Karpas-422 (cell line): Measurements from ENCODE around the gene EFCAB6. TPM values are rescaled to one million over a fixed set of nuclear protein-coding genes. Genes with fewer than 3 reads are reported as not detected.

Experiments used
- DNase-seq: peaks from one replicate; pipeline ENCODE4 v3.0.0-alpha.2; 2015
- H2AFZ ChIP-seq: fragments of 200-600 bp; sonication (generic); 2 replicates; pipeline ENCODE4 v1.6.1; 2014; ENCODE audit warnings: antibody characterized with exemption, low read length, mixed read lengths
- H3K27ac ChIP-seq: fragments of 200-600 bp; sonication (generic); 2 replicates; pipeline ENCODE4 v1.5.1; 2014; ENCODE audit warnings: mild to moderate bottlenecking, low read length, moderate library complexity
- H3K27me3 ChIP-seq: fragments of 200-600 bp; sonication (generic); 2 replicates; pipeline ENCODE4 v1.6.1; 2014; ENCODE audit warnings: low read length, mixed read lengths
- H3K36me3 ChIP-seq: fragments of 200-600 bp; sonication (generic); 2 replicates; pipeline ENCODE4 v1.6.1; 2014; ENCODE audit warnings: low read length, mixed read lengths; ENCODE audit not compliant: insufficient read depth
- H3K4me1 ChIP-seq: fragments of 200-600 bp; sonication (generic); 2 replicates; pipeline ENCODE4 v1.6.1; 2014; ENCODE audit warnings: mild to moderate bottlenecking, low read length, mixed read lengths
- H3K4me2 ChIP-seq: fragments of 200-600 bp; sonication (generic); 2 replicates; pipeline ENCODE4 v1.6.1; 2014; ENCODE audit warnings: low read length, low read depth, mild to moderate bottlenecking; ENCODE audit not compliant: poor library complexity, severe bottlenecking
- H3K4me3 ChIP-seq: fragments of 200-600 bp; sonication (generic); 2 replicates; pipeline ENCODE4 v1.5.1; 2014; ENCODE audit warnings: mild to moderate bottlenecking, antibody characterized with exemption, low read length, mixed read lengths
- H3K79me2 ChIP-seq: fragments of 200-600 bp; sonication (generic); 2 replicates; pipeline ENCODE4 v1.6.1; 2014; ENCODE audit warnings: mild to moderate bottlenecking, low read length, mixed read lengths
- H3K9ac ChIP-seq: fragments of 200-600 bp; sonication (generic); 2 replicates; pipeline ENCODE4 v1.6.0; 2014; ENCODE audit warnings: low read length
- H3K9me2 ChIP-seq: fragments of 200-600 bp; sonication (generic), shearing (Covaris generic); replicated peaks from 2 replicates; pipeline ENCODE4 v1.6.0; 2014; ENCODE audit warnings: mild to moderate bottlenecking, low read length, moderate library complexity; ENCODE audit not compliant: insufficient read depth
- H3K9me3 ChIP-seq: fragments of 300-700, 200-600 bp; sonication (generic); 2 replicates; pipeline ENCODE4 v1.6.1; 2014; ENCODE audit warnings: low read length, mixed read lengths
- H4K20me1 ChIP-seq: fragments of 200-600 bp; sonication (generic); 2 replicates; pipeline ENCODE4 v1.6.1; 2014; ENCODE audit warnings: mild to moderate bottlenecking, antibody characterized with exemption, low read length, low read depth; ENCODE audit not compliant: insufficient read depth
- total RNA-seq: library from RNA; depleted of rRNA; stranded (reverse); fragments of >200 nt; shearing (Covaris generic); gene quantifications from 2 replicates; pipeline ENCODE4 v1.2.3, GENCODE V29; 2014; ENCODE audit warnings: low replicate concordance

EFCAB6 gene
- total RNA-seq, 1 experiment from 2014 or later = not detected

DNA sequence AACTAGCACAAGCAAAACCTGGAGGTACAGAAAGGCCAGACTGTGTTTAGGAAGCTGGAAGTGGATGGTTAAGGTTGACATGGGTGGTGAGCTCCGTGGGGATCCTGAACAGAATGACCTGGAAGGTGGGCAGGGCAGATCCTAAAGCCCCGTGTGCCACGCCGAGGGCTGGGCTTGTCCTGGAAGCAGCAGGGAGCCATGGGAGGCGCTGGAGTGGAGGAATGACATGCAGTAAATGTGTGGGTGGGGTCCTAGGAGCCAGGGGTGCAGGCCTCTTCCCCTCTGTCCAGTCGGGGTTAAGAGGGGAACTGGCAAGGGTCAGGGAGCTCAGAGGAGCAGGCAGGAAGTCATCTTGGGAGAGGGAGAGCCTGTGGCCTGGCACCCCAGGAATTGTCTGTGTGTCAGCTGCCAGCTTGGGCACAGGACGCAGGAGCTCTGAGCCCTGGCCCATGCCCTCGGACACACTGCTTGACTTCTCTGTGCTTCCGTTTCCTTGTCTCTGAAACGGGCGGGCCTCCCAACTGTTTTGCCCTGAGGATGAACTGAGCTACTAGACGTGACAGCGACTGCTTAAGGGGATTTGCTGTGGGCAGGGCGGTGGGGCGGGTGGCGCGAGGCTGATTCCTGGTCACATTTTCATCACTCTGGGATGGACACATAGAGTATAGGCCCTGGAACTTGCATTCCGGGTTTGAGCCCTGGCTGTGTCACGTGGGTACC lies 324.6 kb downstream of the EFCAB6 start:
- no peaks in the 10 kb centered on the region for H3K9me2 ChIP-seq
- no peaks in the 10 kb centered on the region for H3K27me3 ChIP-seq
- H3K79me2 ChIP-seq = no peaks in the 10 kb centered on the region
- no peak overlapping the region for H2AFZ ChIP-seq
- H3K9ac ChIP-seq = no peak overlapping the region
- H3K4me3 ChIP-seq = no peak overlapping the region
- no peak overlapping the region for H3K27ac ChIP-seq
- no peaks in the 10 kb centered on the region for H3K36me3 ChIP-seq
- no peaks in the 10 kb centered on the region for H4K20me1 ChIP-seq
- DNase-seq = no peak
- peaks cover 7% of the 10 kb centered on the region for H3K4me1 ChIP-seq
- H3K9me3 ChIP-seq = no peaks in the 10 kb centered on the region
- no peak overlapping the region for H3K4me2 ChIP-seq

DNA sequence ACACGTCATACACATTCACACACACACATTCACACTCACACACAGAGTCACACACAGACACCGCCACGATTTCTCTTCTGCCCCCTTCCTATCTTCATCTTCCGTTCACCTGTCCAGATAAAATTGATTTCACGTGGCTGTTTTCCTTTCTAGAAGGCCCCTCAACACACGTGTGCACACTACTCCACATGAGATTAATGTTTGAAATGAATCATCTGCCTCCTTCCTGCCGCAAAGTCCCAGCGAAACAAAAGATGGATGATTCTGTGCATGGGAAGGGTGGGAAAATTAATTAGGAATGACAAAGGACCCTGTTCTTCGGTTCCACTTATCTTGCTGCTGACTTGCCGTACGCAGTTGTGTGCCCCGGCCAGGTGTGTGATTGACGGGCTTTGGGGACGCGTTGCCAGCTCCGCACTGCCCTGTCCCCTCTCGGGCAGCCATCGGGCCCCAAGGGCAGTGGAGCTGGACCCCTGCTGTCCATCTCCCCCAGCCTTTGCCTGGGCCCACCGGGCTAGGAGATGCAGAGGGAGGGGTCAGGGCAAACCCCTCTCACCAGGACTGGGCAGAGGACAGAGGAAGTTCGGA lies 326.5 kb downstream of the EFCAB6 start:
- H4K20me1 ChIP-seq = no peaks in the 10 kb centered on the region
- H2AFZ ChIP-seq = no peak overlapping the region
- no peak for DNase-seq
- H3K9me2 ChIP-seq = no peaks in the 10 kb centered on the region
- no peak overlapping the region for H3K4me2 ChIP-seq
- no peak overlapping the region for H3K9ac ChIP-seq
- no peaks in the 10 kb centered on the region for H3K36me3 ChIP-seq
- H3K4me3 ChIP-seq = no peak overlapping the region
- no peaks in the 10 kb centered on the region for H3K79me2 ChIP-seq
- H3K27ac ChIP-seq = no peak overlapping the region
- no peaks in the 10 kb centered on the region for H3K27me3 ChIP-seq
- H3K9me3 ChIP-seq = no peaks in the 10 kb centered on the region
- H3K4me1 ChIP-seq = peaks cover 16% of the 10 kb centered on the region

GRCh38 chr22:43484227-43484626 lies 327.9 kb downstream of the EFCAB6 start:
- Histone ChIP-seq H3K27me3 (no peaks in the 10 kb centered on the region), H4K20me1 (no peaks in the 10 kb centered on the region), H3K79me2 (no peaks in the 10 kb centered on the region), H3K4me1 (peaks cover 28% of the 10 kb centered on the region), H3K27ac (no peak overlapping the region), H2AFZ (no peak overlapping the region), H3K9me3 (no peaks in the 10 kb centered on the region), H3K4me2 (no peak overlapping the region), H3K9me2 (no peaks in the 10 kb centered on the region), H3K36me3 (no peaks in the 10 kb centered on the region), H3K4me3 (no peak overlapping the region), H3K9ac (no peak overlapping the region)
- DNase-seq = no peak

GRCh38 chr22:43483669-43484068 lies 328.4 kb downstream of the EFCAB6 start:
- no peak overlapping the region for H2AFZ ChIP-seq
- H3K4me2 ChIP-seq = no peak overlapping the region
- H3K9me3 ChIP-seq = no peaks in the 10 kb centered on the region
- no peaks in the 10 kb centered on the region for H3K27me3 ChIP-seq
- H3K9me2 ChIP-seq = no peaks in the 10 kb centered on the region
- H3K79me2 ChIP-seq = no peaks in the 10 kb centered on the region
- H3K9ac ChIP-seq = no peak overlapping the region
- H3K4me1 ChIP-seq = peaks cover 27% of the 10 kb centered on the region
- no peak for DNase-seq
- no peak overlapping the region for H3K27ac ChIP-seq
- no peak overlapping the region for H3K4me3 ChIP-seq
- H4K20me1 ChIP-seq = no peaks in the 10 kb centered on the region
- H3K36me3 ChIP-seq = no peaks in the 10 kb centered on the region

DNA sequence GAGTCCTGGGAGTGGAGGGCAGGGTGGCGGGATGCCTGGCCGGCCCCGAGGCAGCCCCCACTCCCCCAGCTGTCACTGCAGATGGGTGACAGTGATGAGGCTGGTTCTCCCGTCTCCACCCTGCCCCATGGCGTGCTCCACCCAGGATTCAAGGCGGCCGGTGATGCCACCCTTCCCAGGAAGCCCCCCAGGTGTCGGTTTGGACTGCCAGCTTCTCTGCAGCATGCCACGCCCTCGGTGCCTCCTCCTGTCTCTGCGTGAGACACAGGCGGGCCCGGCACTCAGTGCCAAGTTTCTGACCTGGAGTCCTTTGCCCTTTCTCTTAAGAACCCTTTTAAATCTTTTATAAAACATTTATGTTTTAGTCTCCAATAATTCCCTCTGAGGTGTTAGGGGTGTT lies 328.8 kb downstream of the EFCAB6 start:
- DNase-seq = no peak
- Histone ChIP-seq H4K20me1 (no peaks in the 10 kb centered on the region), H3K27me3 (no peaks in the 10 kb centered on the region), H3K79me2 (no peaks in the 10 kb centered on the region), H2AFZ (no peak overlapping the region), H3K9me3 (no peaks in the 10 kb centered on the region), H3K9me2 (no peaks in the 10 kb centered on the region), H3K36me3 (no peaks in the 10 kb centered on the region), H3K4me1 (peaks cover 23% of the 10 kb centered on the region), H3K4me3 (no peak overlapping the region), H3K9ac (no peak overlapping the region), H3K27ac (no peak overlapping the region), H3K4me2 (no peak overlapping the region)

DNA sequence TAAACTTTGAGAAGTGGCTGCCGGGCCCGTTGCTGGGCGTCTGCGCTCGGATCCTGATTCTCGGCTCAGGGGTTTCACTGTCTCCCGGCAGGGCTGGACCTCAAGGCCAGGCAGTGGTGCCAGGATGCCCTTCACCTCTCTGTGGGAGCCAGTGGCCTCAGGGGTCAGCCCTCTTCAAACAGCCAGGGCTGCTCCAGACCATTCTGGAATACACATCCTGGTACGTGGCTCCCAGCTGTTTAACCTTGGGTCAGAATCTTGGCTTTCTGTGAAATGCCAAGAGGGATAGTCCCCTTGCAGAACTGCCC lies 329.8 kb downstream of the EFCAB6 start:
- H3K9ac ChIP-seq = no peak overlapping the region
- no peaks in the 10 kb centered on the region for H3K27me3 ChIP-seq
- H3K36me3 ChIP-seq = no peaks in the 10 kb centered on the region
- no peak overlapping the region for H3K4me3 ChIP-seq
- no peak for DNase-seq
- H2AFZ ChIP-seq = 0 out of 2 replicates have a peak overlapping the region, but pooled peaks have one; percentile 86
- no peaks in the 10 kb centered on the region for H3K9me3 ChIP-seq
- H4K20me1 ChIP-seq = no peaks in the 10 kb centered on the region
- H3K79me2 ChIP-seq = no peaks in the 10 kb centered on the region
- peak overlapping the region; percentile 62 for H3K4me2 ChIP-seq
- peaks cover 21% of the 10 kb centered on the region for H3K4me1 ChIP-seq
- no peaks in the 10 kb centered on the region for H3K9me2 ChIP-seq
- no peak overlapping the region for H3K27ac ChIP-seq

DNA sequence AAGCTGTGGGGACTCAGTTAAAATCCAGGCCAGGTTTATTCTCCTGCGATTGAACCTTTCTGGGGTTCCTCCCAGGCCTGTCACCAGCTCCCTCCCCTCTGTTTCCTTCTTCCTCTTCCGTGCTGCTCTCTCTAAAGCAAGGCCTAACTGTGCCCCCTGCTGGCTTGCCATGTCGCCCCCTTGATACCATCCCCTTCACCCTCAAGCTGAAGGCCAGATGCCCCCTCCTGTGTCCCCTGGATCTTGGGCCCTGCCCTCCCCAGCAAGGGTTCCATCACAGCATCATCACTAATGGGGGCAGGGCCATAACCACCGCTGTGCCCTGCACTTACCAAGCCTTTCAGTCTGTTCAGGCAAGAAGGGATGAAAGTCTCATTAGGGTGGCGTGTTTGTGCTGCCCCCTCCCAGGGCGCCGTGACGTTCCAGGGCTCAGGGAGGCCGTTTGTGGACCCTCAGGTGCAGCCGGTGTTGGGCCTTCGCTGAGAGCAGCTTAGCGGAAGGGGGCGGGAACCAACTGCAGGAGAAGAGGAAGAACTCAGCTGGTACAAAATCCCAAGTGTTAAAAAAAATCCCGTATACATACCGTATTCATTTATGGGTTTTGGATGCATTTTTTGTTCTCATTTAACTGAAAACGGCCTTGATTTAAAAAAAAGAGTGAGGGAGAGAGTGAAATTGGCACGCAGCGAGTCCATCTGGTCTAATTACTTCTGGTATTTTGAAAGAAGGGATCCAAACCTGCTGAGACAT lies 330.4 kb downstream of the EFCAB6 start:
- Histone ChIP-seq H3K27me3 (no peaks in the 10 kb centered on the region), H3K9me3 (no peaks in the 10 kb centered on the region), H3K36me3 (no peaks in the 10 kb centered on the region), H3K4me1 (peaks cover 21% of the 10 kb centered on the region), H3K9me2 (no peaks in the 10 kb centered on the region), H2AFZ (peak overlapping the region; percentile 86), H3K4me2 (peak overlapping the region; percentile 62), H3K27ac (no peak overlapping the region), H3K9ac (peak overlapping the region; percentile 71), H3K4me3 (peak overlapping the region; percentile 55), H3K79me2 (no peaks in the 10 kb centered on the region), H4K20me1 (no peaks in the 10 kb centered on the region)
- peak; percentile 88 for DNase-seq

DNA sequence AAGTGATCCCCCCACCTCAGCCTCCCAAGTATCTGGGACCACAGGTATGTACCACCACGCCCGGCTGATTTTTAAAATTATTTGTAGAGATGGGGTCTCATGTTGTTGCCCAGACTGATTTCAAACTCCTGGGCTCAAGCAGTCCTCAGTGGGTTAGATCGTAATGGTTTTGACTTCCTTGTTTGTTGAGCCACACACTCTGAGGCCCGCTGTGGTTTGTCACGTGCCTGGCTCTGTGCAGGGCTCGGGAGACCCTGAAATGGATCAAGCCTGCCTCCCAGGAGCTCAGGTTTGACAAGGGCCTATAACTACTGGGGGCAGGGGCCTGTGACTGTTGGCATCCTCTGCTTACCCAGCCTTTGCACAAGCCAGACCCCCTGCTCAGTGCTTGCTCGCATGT lies 332.1 kb downstream of the EFCAB6 start:
- H3K4me3 ChIP-seq = no peak overlapping the region
- no peaks in the 10 kb centered on the region for H3K79me2 ChIP-seq
- peak overlapping the region; percentile 20 for H3K4me2 ChIP-seq
- no peaks in the 10 kb centered on the region for H3K9me3 ChIP-seq
- H4K20me1 ChIP-seq = no peaks in the 10 kb centered on the region
- no peaks in the 10 kb centered on the region for H3K9me2 ChIP-seq
- H3K27ac ChIP-seq = no peak overlapping the region
- H3K36me3 ChIP-seq = no peaks in the 10 kb centered on the region
- H2AFZ ChIP-seq = peak overlapping the region; percentile 45; the same call in 1 of the 2 replicates
- peak overlapping the region; percentile 19; the same call in 1 of the 2 replicates for H3K9ac ChIP-seq
- H3K27me3 ChIP-seq = no peaks in the 10 kb centered on the region
- H3K4me1 ChIP-seq = peaks cover 21% of the 10 kb centered on the region
- DNase-seq = peak; percentile 51
